ENCODE data around the gene MSI1. TPM values are rescaled to one million over a fixed set of nuclear protein-coding genes. Genes with fewer than 3 reads are reported as not detected.

Gene MSI1
- polyA plus RNA-seq, 4 donors: 0.54 to 10.8 (median 3.5) TPM

- H3K4me3 ChIP-seq (ENCODE audit: low read depth in 1 of 3, low read length in 3 of 3): no peak overlapping the region
- no peaks in the 10 kb centered on the region for H3K9me3 ChIP-seq (ENCODE audit: control insufficient read depth in 2 of 2, insufficient read depth in 1 of 2, low read depth in 1 of 2, low read length in 1 of 2)
- WGBS, 3 donors: 28 to 62% (median 48%) methylated on average over 6 of the region's 6 CpGs
- peak overlapping the region in 1 of 3 donors; percentile 28 for H3K27ac ChIP-seq (ENCODE audit: low read depth in 1 of 3, low read length in 2 of 3)
- H3K27me3 ChIP-seq (ENCODE audit: control insufficient read depth in 3 of 3, insufficient read depth in 3 of 3, low read length in 3 of 3): peaks cover 0 to 7% (median 5%) of the 10 kb centered on the region in 3 donors
- FAIRE-seq: no peak
- DNase-seq: peak in 1 of 2 donors; percentile 44
- peaks cover 3 to 68% (median 6%) of the 10 kb centered on the region in 3 donors for H3K4me1 ChIP-seq (ENCODE audit: control insufficient read depth in 3 of 3, insufficient read depth in 2 of 3, low read depth in 1 of 3, low read length in 2 of 3)
- H3K36me3 ChIP-seq (ENCODE audit: control insufficient read depth in 3 of 3, insufficient read depth in 2 of 3, low read depth in 1 of 3, low read length in 3 of 3): peaks cover 0 to 54% (median 0%) of the 10 kb centered on the region in 3 donors
Measured at GRCh38 chr12:120364487-120364886, 4.5 kb downstream of the MSI1 start.

- Histone ChIP-seq H3K27me3 (ENCODE audit: control insufficient read depth in 3 of 3, insufficient read depth in 3 of 3, low read length in 3 of 3) (peaks cover 0 to 7% (median 5%) of the 10 kb centered on the region in 3 donors), H3K4me3 (ENCODE audit: low read depth in 1 of 3, low read length in 3 of 3) (no peak overlapping the region), H3K4me1 (ENCODE audit: control insufficient read depth in 3 of 3, insufficient read depth in 2 of 3, low read depth in 1 of 3, low read length in 2 of 3) (peaks cover 3 to 68% (median 6%) of the 10 kb centered on the region in 3 donors), H3K27ac (ENCODE audit: low read depth in 1 of 3, low read length in 2 of 3) (peak overlapping the region in 2 of 3 donors; percentile 28 to 81), H3K9me3 (ENCODE audit: control insufficient read depth in 2 of 2, insufficient read depth in 1 of 2, low read depth in 1 of 2, low read length in 1 of 2) (no peaks in the 10 kb centered on the region), H3K36me3 (ENCODE audit: control insufficient read depth in 3 of 3, insufficient read depth in 2 of 3, low read depth in 1 of 3, low read length in 3 of 3) (peaks cover 0 to 65% (median 0%) of the 10 kb centered on the region in 3 donors)
- whole genome bisulfite sequencing, 3 donors: 34 to 63% (median 56%) methylated on average over 8 to 9 of the region's 9 CpGs
- no peak for DNase-seq
- FAIRE-seq: no peak
Measured at GRCh38 chr12:120363274-120363855, 5.6 kb downstream of the MSI1 start.

GRCh38 chr12:120362516-120363273, 6.3 kb downstream of the MSI1 start:
- H3K27me3 ChIP-seq (ENCODE audit: control insufficient read depth in 3 of 3, insufficient read depth in 3 of 3, low read length in 3 of 3): peaks cover 0 to 5% (median 4%) of the 10 kb centered on the region in 3 donors
- no peak overlapping the region for H3K4me3 ChIP-seq (ENCODE audit: low read depth in 1 of 3, low read length in 3 of 3)
- no peak for FAIRE-seq
- WGBS, 3 donors: 21 to 64% (median 40%) methylated on average over 14 of the region's 14 CpGs
- H3K36me3 ChIP-seq (ENCODE audit: control insufficient read depth in 3 of 3, insufficient read depth in 2 of 3, low read depth in 1 of 3, low read length in 3 of 3): peaks cover 0 to 67% (median 0%) of the 10 kb centered on the region in 3 donors
- no peaks in the 10 kb centered on the region for H3K9me3 ChIP-seq (ENCODE audit: control insufficient read depth in 2 of 2, insufficient read depth in 1 of 2, low read depth in 1 of 2, low read length in 1 of 2)
- H3K4me1 ChIP-seq (ENCODE audit: control insufficient read depth in 3 of 3, insufficient read depth in 2 of 3, low read depth in 1 of 3, low read length in 2 of 3): peaks cover 3 to 65% (median 5%) of the 10 kb centered on the region in 3 donors
- peak; percentile 79 to 91 for DNase-seq
- H3K27ac ChIP-seq (ENCODE audit: low read depth in 1 of 3, low read length in 2 of 3): peak overlapping the region; percentile 9 to 81 (median 28)

GRCh38 chr12:120361506-120362208, 7.3 kb downstream of the MSI1 start:
- H3K27me3 ChIP-seq (ENCODE audit: control insufficient read depth in 3 of 3, insufficient read depth in 3 of 3, low read length in 3 of 3): peaks cover 0 to 4% (median 0%) of the 10 kb centered on the region in 3 donors
- peak overlapping the region in 2 of 3 donors; percentile 9 to 38 for H3K4me3 ChIP-seq (ENCODE audit: low read depth in 1 of 3, low read length in 3 of 3)
- no peak for FAIRE-seq
- peak overlapping the region; percentile 9 to 81 (median 28) for H3K27ac ChIP-seq (ENCODE audit: low read depth in 1 of 3, low read length in 2 of 3)
- no peaks in the 10 kb centered on the region for H3K9me3 ChIP-seq (ENCODE audit: control insufficient read depth in 2 of 2, insufficient read depth in 1 of 2, low read depth in 1 of 2, low read length in 1 of 2)
- peak; percentile 54 to 84 for DNase-seq
- H3K4me1 ChIP-seq (ENCODE audit: control insufficient read depth in 3 of 3, insufficient read depth in 2 of 3, low read depth in 1 of 3, low read length in 2 of 3): peaks cover 3 to 55% (median 5%) of the 10 kb centered on the region in 3 donors
- 8 to 11% (median 10%) methylated on average over 41 to 56 of the region's 56 CpGs for WGBS, 3 donors
- H3K36me3 ChIP-seq (ENCODE audit: control insufficient read depth in 3 of 3, insufficient read depth in 2 of 3, low read depth in 1 of 3, low read length in 3 of 3): peaks cover 0 to 67% (median 0%) of the 10 kb centered on the region in 3 donors

GRCh38 chr12:120359128-120359527, 9.8 kb downstream of the MSI1 start:
- DNase-seq (no peak), FAIRE-seq (no peak)
- WGBS, 3 donors: 88 to 100% (median 96%) methylated on average over 1 of the region's 1 CpG
- Histone ChIP-seq H3K9me3 (ENCODE audit: control insufficient read depth in 2 of 2, insufficient read depth in 1 of 2, low read depth in 1 of 2, low read length in 1 of 2) (no peaks in the 10 kb centered on the region), H3K4me3 (ENCODE audit: low read depth in 1 of 3, low read length in 3 of 3) (no peak overlapping the region), H3K27me3 (ENCODE audit: control insufficient read depth in 3 of 3, insufficient read depth in 3 of 3, low read length in 3 of 3) (peaks cover 0 to 3% (median 0%) of the 10 kb centered on the region in 3 donors), H3K4me1 (ENCODE audit: control insufficient read depth in 3 of 3, insufficient read depth in 2 of 3, low read depth in 1 of 3, low read length in 2 of 3) (peaks cover 3 to 31% (median 3%) of the 10 kb centered on the region in 3 donors), H3K27ac (ENCODE audit: low read depth in 1 of 3, low read length in 2 of 3) (no peak overlapping the region), H3K36me3 (ENCODE audit: control insufficient read depth in 3 of 3, insufficient read depth in 2 of 3, low read depth in 1 of 3, low read length in 3 of 3) (peaks cover 0 to 62% (median 0%) of the 10 kb centered on the region in 3 donors)

- FAIRE-seq: no peak
- DNase-seq: no peak
- 55 to 62% (median 58%) methylated on average over 18 to 19 of the region's 19 CpGs for WGBS, 3 donors
Measured at GRCh38 chr12:120358412-120359100, 10.4 kb downstream of the MSI1 start.

GRCh38 chr12:120357104-120357503, 11.9 kb downstream of the MSI1 start:
- Histone ChIP-seq H3K27me3 (ENCODE audit: control insufficient read depth in 3 of 3, insufficient read depth in 3 of 3, low read length in 3 of 3) (no peaks in the 10 kb centered on the region), H3K27ac (ENCODE audit: low read depth in 1 of 3, low read length in 2 of 3) (no peak overlapping the region), H3K9me3 (ENCODE audit: control insufficient read depth in 2 of 2, insufficient read depth in 1 of 2, low read depth in 1 of 2, low read length in 1 of 2) (no peaks in the 10 kb centered on the region), H3K4me1 (ENCODE audit: control insufficient read depth in 3 of 3, insufficient read depth in 2 of 3, low read depth in 1 of 3, low read length in 2 of 3) (peaks cover 0 to 11% (median 2%) of the 10 kb centered on the region in 3 donors), H3K36me3 (ENCODE audit: control insufficient read depth in 3 of 3, insufficient read depth in 2 of 3, low read depth in 1 of 3, low read length in 3 of 3) (peaks cover 0 to 61% (median 2%) of the 10 kb centered on the region in 3 donors), H3K4me3 (ENCODE audit: low read depth in 1 of 3, low read length in 3 of 3) (no peak overlapping the region)
- WGBS, 3 donors: 73 to 80% (median 77%) methylated on average over 5 of the region's 5 CpGs
- FAIRE-seq: no peak
- DNase-seq: no peak

More at GRCh38 chr12:120358412-120359100, 10.4 kb downstream of the MSI1 start:
- Histone ChIP-seq H3K4me3 (ENCODE audit: low read depth in 1 of 3, low read length in 3 of 3) (no peak overlapping the region), H3K4me1 (ENCODE audit: control insufficient read depth in 3 of 3, insufficient read depth in 2 of 3, low read depth in 1 of 3, low read length in 2 of 3) (peaks cover 3 to 25% (median 3%) of the 10 kb centered on the region in 3 donors), H3K27ac (ENCODE audit: low read depth in 1 of 3, low read length in 2 of 3) (no peak overlapping the region), H3K27me3 (ENCODE audit: control insufficient read depth in 3 of 3, insufficient read depth in 3 of 3, low read length in 3 of 3) (peaks cover 0 to 3% (median 0%) of the 10 kb centered on the region in 3 donors), H3K9me3 (ENCODE audit: control insufficient read depth in 2 of 2, insufficient read depth in 1 of 2, low read depth in 1 of 2, low read length in 1 of 2) (no peaks in the 10 kb centered on the region), H3K36me3 (ENCODE audit: control insufficient read depth in 3 of 3, insufficient read depth in 2 of 3, low read depth in 1 of 3, low read length in 3 of 3) (peaks cover 0 to 62% (median 0%) of the 10 kb centered on the region in 3 donors)

All from small intestine (tissue), 7 donors.